ENCODE measurements around the gene DSCAML1.

Gene DSCAML1

GRCh38 chr11:117480221-117480620 is 316.8 kb downstream of the DSCAML1 start:
- FAIRE-seq = no peak

GRCh38 chr11:117479372-117479771 is 317.6 kb downstream of the DSCAML1 start:
- no peak for FAIRE-seq

GRCh38 chr11:117478926-117479325 is 318.1 kb downstream of the DSCAML1 start:
- no peak for FAIRE-seq

DNA sequence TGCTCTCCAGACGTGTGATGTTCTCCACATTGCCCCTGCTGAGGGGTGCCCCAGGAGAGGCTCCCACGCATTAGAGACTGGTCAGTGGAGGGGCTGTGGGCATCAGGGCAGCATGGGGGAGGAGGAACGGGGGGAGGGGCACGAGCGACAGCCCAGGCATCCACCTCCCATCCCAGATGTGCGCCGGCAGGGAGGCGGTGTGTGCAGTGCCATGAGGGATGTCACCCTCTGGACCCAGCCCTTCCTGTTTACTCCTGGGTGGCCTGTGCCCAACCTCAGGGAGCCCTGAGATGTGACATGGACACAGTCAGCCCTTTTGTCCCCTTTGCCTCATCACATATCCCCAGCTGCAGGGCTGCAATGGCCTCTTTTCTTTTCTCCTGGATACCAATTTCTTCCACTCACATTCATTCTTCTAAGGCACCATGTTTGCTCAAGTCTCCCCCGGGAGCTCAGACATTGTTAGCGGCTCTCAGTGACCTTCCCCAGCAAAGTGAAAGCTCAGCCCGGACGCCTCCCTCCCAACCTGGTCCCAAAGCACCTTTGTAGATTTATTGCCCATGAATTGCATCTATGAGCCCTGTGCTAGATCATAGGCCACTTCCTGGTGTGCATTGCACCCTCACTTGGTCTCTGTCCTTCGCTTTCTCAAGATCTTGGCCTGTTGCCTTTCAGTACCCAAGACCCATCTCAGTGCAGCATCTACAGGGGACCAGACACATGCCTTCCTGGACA is 318.7 kb downstream of the DSCAML1 start:
- no peak for FAIRE-seq

DNA sequence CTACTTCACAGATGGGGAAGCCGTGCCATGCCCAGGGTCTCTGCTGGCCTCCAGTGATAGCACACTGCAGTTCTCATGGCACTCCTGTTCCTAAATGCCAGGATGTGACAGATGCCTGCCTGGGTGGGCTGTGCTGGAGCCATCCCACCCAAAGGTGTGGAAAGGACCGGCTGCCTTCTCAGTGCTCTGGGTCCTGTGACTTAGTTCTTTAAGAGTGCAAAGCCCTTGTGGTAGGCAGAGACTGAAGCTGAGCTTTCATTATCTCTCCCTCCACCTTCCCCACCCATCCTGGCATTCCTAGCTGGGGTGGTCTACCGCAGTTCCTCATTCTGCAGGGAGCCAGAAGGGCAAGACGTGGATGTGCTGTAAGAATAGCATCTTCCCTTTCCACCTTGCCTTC is 319.3 kb downstream of the DSCAML1 start:
- no peak for FAIRE-seq

DNA sequence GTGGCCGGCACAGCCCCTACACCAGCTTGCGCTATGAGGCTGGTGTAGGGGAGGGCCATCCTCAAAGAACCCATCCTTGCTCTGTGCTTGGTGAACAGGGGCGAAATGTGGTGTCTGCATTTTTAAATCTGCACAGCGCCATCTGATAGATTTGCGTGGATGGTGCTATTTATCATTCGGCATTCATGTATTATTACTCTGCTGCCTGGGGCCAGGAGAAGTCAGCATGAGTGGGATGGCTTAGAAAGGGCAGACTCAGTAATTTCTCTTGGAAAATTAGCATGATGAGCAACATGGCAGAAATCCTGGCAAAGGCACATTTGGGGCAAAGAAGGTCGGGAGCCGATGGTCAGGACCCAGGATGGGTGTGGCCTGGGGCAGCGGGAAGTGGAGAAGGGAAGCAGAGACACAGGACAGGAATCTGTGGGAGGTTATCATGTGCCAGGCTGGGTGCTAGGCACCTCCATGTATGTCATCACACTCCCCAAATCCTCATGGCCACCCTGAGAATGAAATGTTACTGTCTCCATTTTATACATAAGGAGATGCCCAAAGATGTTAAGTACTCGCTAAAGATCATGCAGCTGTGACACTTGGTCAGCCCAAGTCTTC is 320.4 kb downstream of the DSCAML1 start:
- FAIRE-seq = no peak

- no peak for FAIRE-seq
Measured at GRCh38 chr11:117475716-117476530, 321.1 kb downstream of the DSCAML1 start.

- no peak for FAIRE-seq
Measured at GRCh38 chr11:117473481-117474091, 323.4 kb downstream of the DSCAML1 start.

GRCh38 chr11:117471776-117472175 is 325.2 kb downstream of the DSCAML1 start:
- FAIRE-seq = no peak

DNA sequence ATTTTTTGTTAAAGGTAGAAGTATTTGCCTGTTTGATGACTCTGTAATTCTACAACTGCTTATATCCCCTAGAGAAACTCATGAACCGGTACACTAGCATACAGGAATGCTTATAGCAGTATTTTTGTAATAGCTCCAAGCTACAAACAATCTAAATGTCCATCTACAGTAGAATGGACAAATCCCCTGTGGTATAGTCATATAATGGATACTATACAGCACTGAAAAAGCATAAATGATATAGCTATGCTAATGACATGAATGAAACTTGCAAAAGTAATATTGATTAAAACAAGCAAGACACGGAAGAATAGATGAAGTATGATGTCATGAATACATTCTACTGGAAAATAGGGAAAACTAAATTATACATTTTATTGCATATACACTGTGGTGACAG is 326.4 kb downstream of the DSCAML1 start:
- FAIRE-seq = no peak

DNA sequence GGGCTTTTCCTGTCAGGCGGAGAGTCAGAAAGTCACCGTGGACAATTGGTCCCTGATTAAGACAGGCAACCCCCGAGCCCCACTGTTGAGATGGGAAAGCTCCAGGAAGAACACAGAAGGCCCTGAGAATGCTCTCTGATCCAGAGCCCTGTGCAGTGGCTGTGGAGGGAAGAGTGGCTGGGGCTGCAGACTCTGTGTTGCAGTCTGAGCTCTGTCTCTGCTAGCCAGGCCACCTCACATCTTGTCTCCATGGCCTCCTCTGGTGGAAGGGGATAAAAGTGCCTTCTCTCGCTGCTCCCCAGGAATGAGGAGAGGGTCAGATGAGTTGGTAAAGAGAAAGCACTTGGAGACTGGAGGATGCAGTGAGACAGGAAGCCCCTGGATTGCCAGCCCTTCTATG is 328.1 kb downstream of the DSCAML1 start:
- FAIRE-seq = no peak

DNA sequence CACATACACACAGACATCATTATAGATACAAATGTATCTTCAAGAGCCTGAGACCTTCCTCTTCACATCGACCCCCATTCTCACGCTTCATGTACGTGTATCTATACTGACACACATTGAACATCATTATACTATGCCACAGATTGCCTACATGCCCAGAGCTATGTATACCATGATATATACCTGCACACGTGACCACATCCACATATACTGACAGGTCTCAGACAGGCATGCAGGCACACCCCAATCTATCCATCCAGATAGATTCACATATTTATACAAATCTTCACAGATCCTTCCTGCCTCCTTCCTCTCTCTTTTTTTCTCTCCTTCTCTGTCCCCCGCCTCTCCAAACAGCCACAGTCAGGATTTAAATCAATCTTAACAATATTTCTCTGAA is 329.2 kb downstream of the DSCAML1 start:
- no peak for FAIRE-seq

DNA sequence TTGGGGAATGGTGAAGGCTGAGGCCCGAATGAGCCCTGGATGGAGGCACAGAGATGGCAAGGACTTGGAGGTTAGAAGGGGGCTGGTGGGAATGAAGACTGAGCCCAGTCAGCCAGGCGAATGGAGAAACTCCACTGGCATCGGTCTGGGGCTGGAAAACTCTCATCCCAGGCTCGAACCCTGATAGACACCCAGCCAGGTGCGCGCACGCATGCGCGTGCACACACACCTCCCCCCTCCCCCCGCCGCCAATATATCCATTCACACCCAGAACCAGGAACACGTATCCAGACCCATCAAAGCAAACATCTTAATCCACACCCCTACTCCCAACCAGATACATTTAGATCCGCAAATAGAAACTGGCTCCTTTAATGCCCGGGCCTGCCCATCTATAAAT is 330.1 kb downstream of the DSCAML1 start:
- FAIRE-seq = no peak

DNA sequence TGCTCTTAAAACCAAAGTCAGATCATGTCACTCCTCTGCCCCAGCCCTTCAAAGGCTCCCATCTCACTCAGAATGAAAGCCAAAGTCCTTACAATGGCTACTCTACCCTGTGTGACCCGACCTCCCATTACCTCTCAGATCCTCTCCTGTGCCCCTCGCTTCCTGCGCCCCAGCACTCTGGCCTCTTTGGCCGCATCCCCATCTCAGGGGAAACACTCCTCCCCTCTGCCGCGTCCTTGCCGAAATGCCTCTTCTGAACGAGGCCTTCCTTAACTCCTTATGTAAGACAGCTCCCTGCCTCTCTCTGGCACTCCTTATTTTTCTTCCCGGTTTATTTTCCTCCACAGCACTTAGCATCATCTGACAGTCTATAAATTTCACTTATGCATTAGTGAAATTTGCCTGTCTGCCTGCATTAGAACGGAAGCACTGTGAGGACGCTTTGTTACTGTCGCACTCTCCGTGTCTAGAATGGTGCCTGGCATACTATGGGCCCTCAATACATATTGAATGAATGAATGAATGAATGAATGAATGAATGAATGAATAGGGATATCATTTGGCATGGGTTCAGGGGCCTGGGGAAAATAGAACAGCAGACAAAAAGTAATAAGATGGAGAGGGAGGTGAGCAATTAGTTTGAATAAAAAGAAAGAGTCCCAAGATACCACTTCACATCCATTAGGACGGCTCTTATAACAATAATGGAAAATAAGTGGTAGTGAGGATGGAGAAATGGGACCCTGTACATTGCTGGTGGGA is 331.6 kb downstream of the DSCAML1 start:
- no peak for FAIRE-seq

GRCh38 chr11:117464778-117465177 is 332.2 kb downstream of the DSCAML1 start:
- FAIRE-seq = no peak

DNA sequence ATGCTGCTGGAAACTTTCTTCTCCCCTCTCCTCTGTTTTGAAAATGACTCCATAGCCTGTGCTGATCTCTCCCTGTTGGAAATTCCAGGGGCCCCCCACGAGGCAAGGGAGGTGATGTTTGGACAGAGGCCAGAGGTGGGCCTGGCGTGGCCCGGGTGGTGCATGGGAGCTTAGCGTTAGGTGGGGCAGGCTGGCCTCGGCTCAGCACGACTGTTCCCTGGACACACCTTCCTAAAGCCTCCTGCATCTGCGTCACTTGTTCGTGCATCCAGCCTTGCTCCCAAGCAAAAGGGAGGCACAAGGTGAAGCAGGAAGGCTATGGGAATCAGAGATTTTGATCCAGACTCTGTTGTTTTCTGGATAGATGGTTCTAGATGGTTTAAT is 334.2 kb downstream of the DSCAML1 start:
- FAIRE-seq = no peak

DNA sequence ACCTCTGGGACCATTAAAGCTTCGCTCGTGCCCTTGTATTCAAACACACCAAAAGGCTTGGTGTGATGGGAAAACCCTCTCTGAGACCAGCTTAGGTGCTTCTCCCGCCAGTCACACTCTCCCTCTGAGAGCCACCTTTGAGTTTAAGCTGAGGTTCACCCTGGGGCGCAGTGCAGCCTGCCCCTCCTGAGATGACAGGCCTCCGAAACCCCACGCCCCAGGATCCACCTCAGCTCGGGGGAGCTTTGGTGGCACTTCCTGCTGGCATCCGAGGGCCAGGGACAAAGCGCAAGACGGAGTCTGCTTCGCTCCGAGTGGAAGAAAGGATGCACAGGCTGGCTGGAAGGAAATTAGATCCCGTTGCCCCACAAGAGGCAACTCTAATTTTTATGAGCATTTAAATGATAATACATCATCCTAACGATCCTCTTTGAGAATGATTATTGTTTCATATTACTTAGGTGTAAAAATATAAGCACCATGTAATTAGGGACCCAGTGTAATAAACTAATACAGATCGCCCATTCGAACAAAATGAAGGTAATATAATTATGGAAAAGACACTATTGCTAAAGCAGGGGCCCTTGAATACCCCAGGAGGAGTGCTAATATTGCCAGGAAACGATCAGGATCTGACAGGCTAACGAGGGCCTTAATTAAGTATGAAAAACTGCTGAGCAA is 334.7 kb downstream of the DSCAML1 start:
- no peak for FAIRE-seq

- no peak for FAIRE-seq
Measured at GRCh38 chr11:117461396-117462182, 335.4 kb downstream of the DSCAML1 start.

DNA sequence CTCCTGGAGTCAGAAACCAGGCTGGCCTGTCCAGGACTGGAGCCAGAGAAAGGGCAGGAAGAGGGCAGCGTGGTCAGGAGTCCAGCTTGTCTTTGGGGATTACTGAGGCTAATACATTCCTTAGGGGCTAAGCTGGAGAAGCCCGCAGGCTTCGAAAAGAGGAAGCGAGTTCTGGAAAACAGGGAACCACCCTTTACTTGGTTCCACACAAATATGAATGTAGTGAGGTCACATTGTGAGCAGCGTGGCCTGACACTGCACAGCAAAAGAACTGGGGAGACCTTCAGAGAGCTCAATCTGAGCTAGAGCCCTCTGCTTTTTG is 337.1 kb downstream of the DSCAML1 start:
- FAIRE-seq = no peak

GRCh38 chr11:117459123-117459978 is 337.7 kb downstream of the DSCAML1 start:
- FAIRE-seq = no peak
